HL-60 (cell line): Measurements from ENCODE around the gene SDCCAG8.
A peak's percentile ranks its signal among the peaks of the same experiment; 100 is the strongest.

Experiments
- DNase-seq, 2 experiments: peaks; one replicate each; pipeline ENCODE4 v3.0.0-alpha.2; 2010 to 2020; ENCODE audit warnings: low read depth in 1 of 2, low spot score in 1 of 2
- H3K27ac ChIP-seq: fragments of 250-450 bp; sonication (Bioruptor Pico); replicated peaks from 2 replicates; pipeline ENCODE4 v1.5.1; 2020; ENCODE audit warnings: mild to moderate bottlenecking, moderate library complexity
- H3K27me3 ChIP-seq: fragments of 250-450 bp; sonication (Bioruptor Pico); 2 replicates; pipeline ENCODE4 v1.5.1; 2021; ENCODE audit warnings: mild to moderate bottlenecking, moderate library complexity; ENCODE audit not compliant: insufficient read depth, poor library complexity, severe bottlenecking
- H3K4me3 ChIP-seq: replicated peaks from 2 replicates; pipeline ENCODE4 v1.5.1; 2011; ENCODE audit warnings: mild to moderate bottlenecking, control low read depth, low read length; ENCODE audit not compliant: insufficient read depth
- GABPA ChIP-seq: IDR thresholded peaks from 2 replicates; pipeline ENCODE4 v1.6.1; 2012; ENCODE audit warnings: low read depth
- POLR2AphosphoS5 ChIP-seq: IDR thresholded peaks from 2 replicates; pipeline ENCODE4 v1.6.1; 2012; ENCODE audit warnings: low read depth
- SPI1 ChIP-seq: IDR thresholded peaks from 2 replicates; pipeline ENCODE4 v1.6.1; 2012; ENCODE audit warnings: low read depth, mild to moderate bottlenecking, borderline replicate concordance
- TF ChIP-seq, protein P1 (sequence below): IDR thresholded peaks from one replicate; pipeline ENCODE4 v1.5.1; 2011; ENCODE audit warnings: low read length, control low read depth, inconsistent platforms; ENCODE audit not compliant: insufficient read depth
- TF ChIP-seq, protein P2 (sequence below): IDR thresholded peaks from 2 replicates; pipeline ENCODE4 v1.6.1; 2012; ENCODE audit warnings: low read depth; ENCODE audit not compliant: insufficient replicate concordance

Gene SDCCAG8

DNA sequence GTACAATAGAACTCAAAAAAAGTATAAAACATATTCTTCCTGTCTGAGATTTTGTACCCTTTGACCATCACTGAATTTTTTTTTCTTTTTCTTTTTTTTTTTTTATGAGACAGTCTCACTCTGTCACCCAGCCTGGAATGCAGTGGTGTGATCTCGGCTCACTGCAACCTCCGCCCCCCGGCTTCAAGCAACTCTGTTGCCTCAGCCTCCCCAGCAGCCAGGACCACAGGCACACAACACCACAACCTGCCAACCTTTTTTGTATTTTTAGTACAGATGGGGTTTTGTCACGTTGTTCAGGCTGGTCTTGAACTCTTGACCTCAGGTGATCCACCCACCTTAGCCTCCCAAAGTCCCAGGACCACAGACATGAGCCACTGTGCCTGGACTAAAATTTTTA is 10.4 kb downstream of the SDCCAG8 start:
- H3K27me3 ChIP-seq: no peaks in the 10 kb centered on the region
- H3K4me3 ChIP-seq: no peak overlapping the region
- peak overlapping the region; percentile 91 for H3K27ac ChIP-seq
- no peak for DNase-seq
- TF ChIP-seq, protein P1, sequence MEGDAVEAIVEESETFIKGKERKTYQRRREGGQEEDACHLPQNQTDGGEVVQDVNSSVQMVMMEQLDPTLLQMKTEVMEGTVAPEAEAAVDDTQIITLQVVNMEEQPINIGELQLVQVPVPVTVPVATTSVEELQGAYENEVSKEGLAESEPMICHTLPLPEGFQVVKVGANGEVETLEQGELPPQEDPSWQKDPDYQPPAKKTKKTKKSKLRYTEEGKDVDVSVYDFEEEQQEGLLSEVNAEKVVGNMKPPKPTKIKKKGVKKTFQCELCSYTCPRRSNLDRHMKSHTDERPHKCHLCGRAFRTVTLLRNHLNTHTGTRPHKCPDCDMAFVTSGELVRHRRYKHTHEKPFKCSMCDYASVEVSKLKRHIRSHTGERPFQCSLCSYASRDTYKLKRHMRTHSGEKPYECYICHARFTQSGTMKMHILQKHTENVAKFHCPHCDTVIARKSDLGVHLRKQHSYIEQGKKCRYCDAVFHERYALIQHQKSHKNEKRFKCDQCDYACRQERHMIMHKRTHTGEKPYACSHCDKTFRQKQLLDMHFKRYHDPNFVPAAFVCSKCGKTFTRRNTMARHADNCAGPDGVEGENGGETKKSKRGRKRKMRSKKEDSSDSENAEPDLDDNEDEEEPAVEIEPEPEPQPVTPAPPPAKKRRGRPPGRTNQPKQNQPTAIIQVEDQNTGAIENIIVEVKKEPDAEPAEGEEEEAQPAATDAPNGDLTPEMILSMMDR: no peak
- TF ChIP-seq GABPA (no peak), SPI1 (no peak), POLR2AphosphoS5 (no peak)
- TF ChIP-seq, protein P2, sequence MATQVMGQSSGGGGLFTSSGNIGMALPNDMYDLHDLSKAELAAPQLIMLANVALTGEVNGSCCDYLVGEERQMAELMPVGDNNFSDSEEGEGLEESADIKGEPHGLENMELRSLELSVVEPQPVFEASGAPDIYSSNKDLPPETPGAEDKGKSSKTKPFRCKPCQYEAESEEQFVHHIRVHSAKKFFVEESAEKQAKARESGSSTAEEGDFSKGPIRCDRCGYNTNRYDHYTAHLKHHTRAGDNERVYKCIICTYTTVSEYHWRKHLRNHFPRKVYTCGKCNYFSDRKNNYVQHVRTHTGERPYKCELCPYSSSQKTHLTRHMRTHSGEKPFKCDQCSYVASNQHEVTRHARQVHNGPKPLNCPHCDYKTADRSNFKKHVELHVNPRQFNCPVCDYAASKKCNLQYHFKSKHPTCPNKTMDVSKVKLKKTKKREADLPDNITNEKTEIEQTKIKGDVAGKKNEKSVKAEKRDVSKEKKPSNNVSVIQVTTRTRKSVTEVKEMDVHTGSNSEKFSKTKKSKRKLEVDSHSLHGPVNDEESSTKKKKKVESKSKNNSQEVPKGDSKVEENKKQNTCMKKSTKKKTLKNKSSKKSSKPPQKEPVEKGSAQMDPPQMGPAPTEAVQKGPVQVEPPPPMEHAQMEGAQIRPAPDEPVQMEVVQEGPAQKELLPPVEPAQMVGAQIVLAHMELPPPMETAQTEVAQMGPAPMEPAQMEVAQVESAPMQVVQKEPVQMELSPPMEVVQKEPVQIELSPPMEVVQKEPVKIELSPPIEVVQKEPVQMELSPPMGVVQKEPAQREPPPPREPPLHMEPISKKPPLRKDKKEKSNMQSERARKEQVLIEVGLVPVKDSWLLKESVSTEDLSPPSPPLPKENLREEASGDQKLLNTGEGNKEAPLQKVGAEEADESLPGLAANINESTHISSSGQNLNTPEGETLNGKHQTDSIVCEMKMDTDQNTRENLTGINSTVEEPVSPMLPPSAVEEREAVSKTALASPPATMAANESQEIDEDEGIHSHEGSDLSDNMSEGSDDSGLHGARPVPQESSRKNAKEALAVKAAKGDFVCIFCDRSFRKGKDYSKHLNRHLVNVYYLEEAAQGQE: no peak

DNA sequence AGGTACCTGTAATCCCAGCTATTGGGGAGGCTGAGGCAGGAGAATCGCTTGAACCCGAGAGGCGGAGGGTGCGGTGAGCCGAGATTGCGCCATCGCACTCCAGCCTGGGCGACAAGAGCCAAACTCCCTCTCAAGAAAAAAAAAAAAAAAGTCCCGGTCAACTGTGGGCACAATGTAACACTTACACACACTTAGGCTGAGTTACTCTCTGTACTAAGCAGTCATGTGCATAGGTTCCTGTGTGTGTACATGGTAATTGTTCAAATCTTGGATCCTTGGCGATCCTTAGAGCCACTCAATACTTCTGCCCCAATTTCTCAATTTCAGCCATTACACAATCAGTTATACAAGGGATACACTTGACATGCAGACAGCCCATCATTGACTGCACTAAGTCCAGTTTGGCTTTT is 11.6 kb downstream of the SDCCAG8 start:
- peak; percentile 70 to 73 for DNase-seq
- peak overlapping the region; percentile 91 for H3K27ac ChIP-seq
- TF ChIP-seq, protein P2: no peak
- no peak for TF ChIP-seq GABPA
- TF ChIP-seq, protein P1: no peak
- TF ChIP-seq SPI1: no peak
- no peak for TF ChIP-seq POLR2AphosphoS5
- peak overlapping the region; percentile 10 for H3K4me3 ChIP-seq
- H3K27me3 ChIP-seq: no peaks in the 10 kb centered on the region

GRCh38 chr1:243267914-243268653 is 12.2 kb downstream of the SDCCAG8 start:
- TF ChIP-seq, protein P2: no peak
- peak; percentile 13; the same call in 1 of the 2 replicates for TF ChIP-seq SPI1
- Histone ChIP-seq H3K27ac (peak overlapping the region; percentile 91), H3K4me3 (no peak overlapping the region; the same call in 1 of the 2 replicates), H3K27me3 (no peaks in the 10 kb centered on the region)
- peak in 1 of 2 experiments; percentile 62 for DNase-seq
